ENCODE measurements around the gene BRD8.

DNA sequence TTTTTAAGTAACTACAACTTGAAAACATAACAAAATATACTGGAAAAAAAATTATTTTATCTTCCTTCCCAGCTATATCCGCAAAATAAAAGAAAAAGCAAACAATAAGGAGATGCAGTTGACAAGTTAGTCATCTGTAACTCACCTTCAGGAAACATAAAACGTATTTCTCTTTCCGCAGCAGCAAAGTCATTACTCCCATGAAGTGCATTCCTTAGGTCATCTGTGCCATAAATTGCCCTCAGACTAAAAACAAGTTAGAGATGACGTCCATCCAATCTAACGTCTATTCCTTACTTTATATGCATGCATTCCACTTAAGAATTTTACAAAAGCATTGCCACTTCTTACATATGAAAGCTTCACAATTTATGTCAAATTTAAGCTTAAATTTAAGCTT is 50.1 kb downstream of the BRD8 start:
- TF ChIP-seq, protein P1, sequence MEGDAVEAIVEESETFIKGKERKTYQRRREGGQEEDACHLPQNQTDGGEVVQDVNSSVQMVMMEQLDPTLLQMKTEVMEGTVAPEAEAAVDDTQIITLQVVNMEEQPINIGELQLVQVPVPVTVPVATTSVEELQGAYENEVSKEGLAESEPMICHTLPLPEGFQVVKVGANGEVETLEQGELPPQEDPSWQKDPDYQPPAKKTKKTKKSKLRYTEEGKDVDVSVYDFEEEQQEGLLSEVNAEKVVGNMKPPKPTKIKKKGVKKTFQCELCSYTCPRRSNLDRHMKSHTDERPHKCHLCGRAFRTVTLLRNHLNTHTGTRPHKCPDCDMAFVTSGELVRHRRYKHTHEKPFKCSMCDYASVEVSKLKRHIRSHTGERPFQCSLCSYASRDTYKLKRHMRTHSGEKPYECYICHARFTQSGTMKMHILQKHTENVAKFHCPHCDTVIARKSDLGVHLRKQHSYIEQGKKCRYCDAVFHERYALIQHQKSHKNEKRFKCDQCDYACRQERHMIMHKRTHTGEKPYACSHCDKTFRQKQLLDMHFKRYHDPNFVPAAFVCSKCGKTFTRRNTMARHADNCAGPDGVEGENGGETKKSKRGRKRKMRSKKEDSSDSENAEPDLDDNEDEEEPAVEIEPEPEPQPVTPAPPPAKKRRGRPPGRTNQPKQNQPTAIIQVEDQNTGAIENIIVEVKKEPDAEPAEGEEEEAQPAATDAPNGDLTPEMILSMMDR (IDR thresholded peaks at IDR 0.05) = no peak
- TF ChIP-seq POLR2A (IDR thresholded peaks at IDR 0.05) = no peak
- TF ChIP-seq EP300 (IDR thresholded peaks at IDR 0.05) = no peak

Data from upper lobe of left lung (tissue), 4 donors.